Right cardiac atrium (tissue), 5 donors: Measurements from ENCODE around the gene CHST15. TPM values are rescaled to one million over a fixed set of nuclear protein-coding genes. Genes with fewer than 3 reads are reported as not detected.

Experiments
- ATAC-seq, 2 donors: fragments of 200-7000 bp; cut with Tn5 transposase; one replicate each; pipeline versions ENCODE4 v1.8.0 to v1.9.1; 2020; ENCODE audit warnings: moderate library complexity in 2 of 2, mild to moderate bottlenecking in 1 of 2
- DNase-seq, 3 donors: peaks; one replicate each; pipeline ENCODE4 v3.0.0-alpha.2; 2020
- H3K27ac ChIP-seq: one replicate; pipeline ENCODE4 v1.5.1; 2013; ENCODE audit warnings: mild to moderate bottlenecking, low read length, control low read depth, moderate library complexity
- H3K27me3 ChIP-seq: one replicate; pipeline ENCODE4 v1.6.1; 2013; ENCODE audit not compliant: control insufficient read depth, insufficient read depth
- H3K4me1 ChIP-seq: one replicate; pipeline ENCODE4 v1.6.1; 2013; ENCODE audit warnings: low read length; ENCODE audit not compliant: control insufficient read depth, insufficient read depth
- H3K4me3 ChIP-seq: one replicate; pipeline ENCODE4 v1.5.1; 2013; ENCODE audit warnings: low read length, control low read depth
- H3K9me3 ChIP-seq: one replicate; pipeline ENCODE4 v1.6.1; 2013; ENCODE audit warnings: low read length; ENCODE audit not compliant: control insufficient read depth
- WGBS: extraction: QIAGEN DNeasy Blood & Tissue Kit; methylation state at CpG from one replicate; pipeline ENCODE4 v1.1.7; 2013; 5-methylcytosine and 5-hydroxymethylcytosine counted together
- intact Hi-C, 4 donors: fragments of 100-400 bp; cut with DNase I; formaldehyde crosslinking; loops; one replicate each; pipeline versions ENCODE4 v1.11.0 to v1.14.0; 2022 to 2023
- polyA plus RNA-seq: library from polyadenylated mRNA; stranded (reverse); fragments of 200-250 nt; gene quantifications from one replicate; pipeline ENCODE4 v1.2.3, GENCODE V29; 2013
- total RNA-seq, 4 donors: library from RNA; stranded (reverse); fragmentation: NEBNext Ultra II Directional; extraction: Animal tissue kit (Norgen Biotek cat#: 25700); gene quantifications; one replicate each; pipeline ENCODE4 v1.2.1, GENCODE V29; 2021
- donor health status: healthy with polysubstance abuse.
- donor health status: DM: no; HTN: yes; CAD: no.
- donor health status: DM: no; HTN: no; CAD: no.
- donor health status: DM: no; HTN: yes; CAD: no; lungs with severe emphysema.
- donor health status: DM: yes; HTN: yes; CAD: no.

CHST15 gene
- total and polyA plus RNA-seq, 5 donors, result 2.2 to 11.9 (median 8.2) TPM

DNA sequence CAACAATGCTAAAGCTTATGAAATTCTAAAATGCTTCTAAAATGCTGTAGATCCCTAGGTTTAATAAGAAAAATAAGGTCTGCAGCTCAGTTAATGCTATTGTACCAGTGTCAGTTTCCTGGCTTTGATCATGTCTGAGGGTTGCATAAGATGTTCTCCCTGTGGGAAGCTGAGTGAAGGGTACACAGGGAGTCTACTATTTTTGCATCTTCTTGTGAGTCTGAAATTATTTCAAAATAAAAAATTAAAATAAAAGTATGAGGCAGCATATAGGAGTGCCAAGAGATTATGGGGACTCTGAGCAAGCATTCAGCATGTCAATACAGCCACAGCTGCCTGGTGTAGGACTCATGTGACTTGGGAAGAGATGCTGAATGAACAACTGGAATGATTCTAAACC, 14.7 kb downstream of the CHST15 start:
- intact Hi-C loops, result no loop called here
- Histone ChIP-seq H3K4me1 (peaks cover 7% of the 10 kb centered on the region), H3K4me3 (no peak overlapping the region), H3K27me3 (no peaks in the 10 kb centered on the region), H3K27ac (no peak overlapping the region), H3K9me3 (no peaks in the 10 kb centered on the region)
- ATAC-seq (no peak), DNase-seq (no peak)

DNA sequence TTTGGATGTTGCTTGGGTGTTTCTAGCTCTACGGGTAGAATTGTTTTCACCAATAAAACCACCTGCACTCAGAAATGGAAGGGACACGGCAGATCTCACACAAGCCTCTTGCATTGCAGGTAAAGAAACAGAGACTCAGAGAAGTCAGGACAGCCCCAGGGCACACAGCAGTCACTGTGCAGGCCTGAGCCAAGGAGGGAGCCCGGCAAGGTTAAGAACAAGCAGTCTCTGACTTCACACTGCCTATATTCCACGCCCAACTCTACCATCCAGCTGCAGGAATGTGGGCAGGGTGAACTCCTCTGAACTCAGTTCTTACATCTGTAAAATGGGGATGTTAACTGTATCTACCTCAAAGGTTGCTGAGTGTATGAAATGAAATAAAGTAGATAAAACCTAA, 15.4 kb downstream of the CHST15 start:
- H3K27ac ChIP-seq, result no peak overlapping the region

DNA sequence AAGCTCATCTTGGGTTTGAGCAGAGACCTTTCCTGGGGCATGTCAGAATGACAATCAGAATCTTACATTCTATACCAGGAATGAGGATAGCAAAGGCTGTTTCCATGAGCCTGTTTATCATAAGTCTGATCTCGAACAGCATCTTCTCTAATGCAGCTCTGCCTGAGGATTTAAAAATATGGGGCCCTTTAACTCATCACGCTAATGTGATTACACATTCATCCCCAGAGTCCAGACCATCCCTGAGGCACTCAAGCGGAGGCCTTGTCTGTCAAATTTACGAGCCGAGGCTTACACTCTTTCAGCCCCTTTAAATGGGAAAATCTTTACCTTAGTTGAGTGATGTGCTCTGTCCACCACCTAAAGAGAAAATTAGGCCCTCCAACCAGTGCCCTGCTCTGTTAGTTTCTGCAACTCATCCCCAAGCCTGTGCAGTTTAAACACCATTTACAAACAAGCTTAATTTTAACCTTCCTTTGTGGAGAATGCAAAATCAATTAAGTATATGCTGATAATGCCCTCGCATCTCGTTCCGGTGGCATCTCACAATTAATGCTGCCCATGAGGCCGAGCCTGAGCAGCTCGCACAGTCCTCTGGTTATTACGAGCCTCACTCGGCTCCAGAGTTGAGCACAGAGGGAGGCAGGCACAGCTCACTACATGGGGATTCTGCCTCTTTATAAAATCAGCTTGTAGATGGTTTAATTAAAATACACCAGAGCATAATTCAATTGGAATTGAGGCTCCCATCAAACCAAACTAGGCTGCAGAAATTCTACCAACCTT, 16.0 kb downstream of the CHST15 start:
- Histone ChIP-seq H3K4me1 (peaks cover 7% of the 10 kb centered on the region), H3K27ac (no peak overlapping the region), H3K27me3 (no peaks in the 10 kb centered on the region), H3K4me3 (no peak overlapping the region), H3K9me3 (no peaks in the 10 kb centered on the region)
- ATAC-seq (no peak), DNase-seq (no peak)
- 89% methylated on average over 12 of the region's 12 CpGs for WGBS
- intact Hi-C loops, result no loop called here

More for the DNA sequence above, 15.4 kb downstream of the CHST15 start:
- H3K4me1 ChIP-seq, result peaks cover 7% of the 10 kb centered on the region
- DNase-seq, result no peak
- intact Hi-C loops, result no loop called here
- ATAC-seq, result no peak
- H3K27me3 ChIP-seq, result no peaks in the 10 kb centered on the region
- H3K9me3 ChIP-seq, result no peaks in the 10 kb centered on the region
- WGBS, result 88% methylated on average over 4 of the region's 4 CpGs
- no peak overlapping the region for H3K4me3 ChIP-seq

DNA sequence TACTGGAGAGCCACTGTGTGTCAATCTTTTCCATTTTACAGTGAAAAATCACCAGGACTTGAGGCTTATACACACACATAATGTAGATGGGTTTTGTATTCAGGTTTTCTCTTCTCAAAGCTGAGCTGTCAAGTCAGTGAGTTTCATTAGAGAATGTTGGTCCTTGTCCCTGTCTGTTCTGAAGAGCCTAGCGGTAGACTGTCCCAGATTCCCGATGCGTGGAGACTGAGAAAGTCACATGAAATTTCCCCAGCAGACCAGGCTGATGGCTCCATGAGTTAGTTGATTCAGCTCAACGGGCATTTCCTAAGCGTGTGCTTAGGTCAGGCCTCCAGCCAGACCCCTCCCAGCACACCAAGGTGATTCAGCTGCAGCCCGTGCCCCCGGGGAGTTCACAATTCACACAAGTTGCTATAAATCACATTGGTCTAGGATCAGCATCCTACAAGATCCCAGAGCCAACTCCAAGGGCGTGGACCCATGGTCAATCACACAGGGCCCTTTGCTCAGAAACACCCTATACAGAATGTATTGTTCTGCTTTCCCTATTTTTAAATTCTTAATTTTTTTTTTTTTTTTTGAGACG, 17.2 kb downstream of the CHST15 start:
- intact Hi-C loops, result no loop called here
- Histone ChIP-seq H3K9me3 (no peaks in the 10 kb centered on the region), H3K4me3 (no peak overlapping the region), H3K27ac (no peak overlapping the region), H3K4me1 (peaks cover 7% of the 10 kb centered on the region), H3K27me3 (no peaks in the 10 kb centered on the region)
- ATAC-seq (no peak), DNase-seq (no peak)
- WGBS, result 80% methylated on average over 9 of the region's 9 CpGs

DNA sequence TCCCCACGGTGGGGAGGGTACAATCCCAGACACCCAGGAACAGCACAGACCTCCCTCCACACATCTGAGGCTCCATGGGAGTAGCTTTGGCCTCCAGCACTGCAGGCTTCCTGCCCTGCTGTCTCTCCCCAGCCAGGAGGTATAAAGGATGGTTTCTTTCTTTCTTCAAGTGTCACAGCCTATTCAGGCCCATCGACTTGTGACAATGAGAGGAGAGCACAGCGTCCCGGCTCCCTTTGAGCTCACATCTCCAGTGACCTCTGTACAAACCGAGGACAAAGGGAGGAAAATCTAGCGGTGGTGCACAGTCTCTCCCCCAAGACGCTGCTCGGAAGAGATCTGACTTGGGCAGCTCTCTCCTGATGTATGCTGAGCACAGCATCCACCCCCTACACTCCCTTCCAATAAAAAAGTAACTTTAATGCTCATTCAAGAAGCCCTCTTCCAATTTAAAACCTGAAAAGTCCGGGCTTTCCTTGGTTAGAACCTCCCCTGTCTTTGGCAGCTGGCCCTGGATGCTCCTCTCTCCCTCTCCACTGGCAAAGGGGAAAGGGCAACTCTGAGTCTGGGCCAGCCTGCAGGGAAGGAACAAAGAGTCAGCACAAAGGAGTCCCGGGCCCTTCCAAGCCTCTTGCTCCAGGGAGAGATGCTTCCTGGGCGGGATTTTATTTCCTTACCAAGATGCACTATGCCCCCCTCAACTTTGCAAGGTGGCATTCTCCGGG, 18.0 kb downstream of the CHST15 start:
- WGBS, result 42% methylated on average over 12 of the region's 12 CpGs
- peak in 1 of 2 donors; percentile 46 for ATAC-seq
- intact Hi-C loops, result no loop called here
- H3K27ac ChIP-seq, result peak overlapping the region; percentile 34
- DNase-seq, result no peak
- H3K4me1 ChIP-seq, result peaks cover 7% of the 10 kb centered on the region
- H3K4me3 ChIP-seq, result no peak overlapping the region
- H3K27me3 ChIP-seq, result no peaks in the 10 kb centered on the region
- no peaks in the 10 kb centered on the region for H3K9me3 ChIP-seq

DNA sequence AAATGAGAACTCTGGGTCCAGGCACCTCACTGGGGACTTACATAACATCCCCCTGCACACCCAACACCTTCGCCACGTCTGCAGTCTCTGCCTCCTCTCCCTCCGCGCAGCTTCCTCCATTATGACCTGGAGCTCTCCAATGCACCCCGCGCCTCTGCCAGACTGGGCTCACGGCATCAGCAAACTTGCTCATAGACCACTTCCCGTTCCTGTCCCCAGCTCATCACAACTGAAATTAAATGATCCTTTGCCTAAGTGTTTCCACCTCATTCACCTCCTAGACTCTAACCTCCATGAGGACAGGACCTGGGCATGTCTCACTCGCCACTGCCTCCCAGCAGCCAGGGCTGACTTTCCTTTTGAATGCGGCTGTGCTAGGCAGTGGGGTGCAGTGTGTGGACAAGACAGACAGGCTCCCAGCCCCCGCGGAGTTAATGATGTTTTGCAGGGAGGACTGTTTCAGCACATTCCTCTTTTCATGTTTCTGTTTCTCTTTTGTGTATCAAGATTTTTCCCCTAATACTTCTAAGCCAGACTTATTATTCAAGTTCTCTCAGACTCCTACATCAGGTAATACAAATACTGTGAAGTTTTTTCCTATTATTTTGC, 18.8 kb downstream of the CHST15 start:
- 79% methylated on average over 12 of the region's 12 CpGs for WGBS
- DNase-seq (peak in 1 of 3 donors; percentile 64), ATAC-seq (no peak)
- intact Hi-C loops, result no loop called here
- Histone ChIP-seq H3K27me3 (no peaks in the 10 kb centered on the region), H3K27ac (no peak overlapping the region), H3K4me3 (no peak overlapping the region), H3K9me3 (no peaks in the 10 kb centered on the region), H3K4me1 (peaks cover 6% of the 10 kb centered on the region)

DNA sequence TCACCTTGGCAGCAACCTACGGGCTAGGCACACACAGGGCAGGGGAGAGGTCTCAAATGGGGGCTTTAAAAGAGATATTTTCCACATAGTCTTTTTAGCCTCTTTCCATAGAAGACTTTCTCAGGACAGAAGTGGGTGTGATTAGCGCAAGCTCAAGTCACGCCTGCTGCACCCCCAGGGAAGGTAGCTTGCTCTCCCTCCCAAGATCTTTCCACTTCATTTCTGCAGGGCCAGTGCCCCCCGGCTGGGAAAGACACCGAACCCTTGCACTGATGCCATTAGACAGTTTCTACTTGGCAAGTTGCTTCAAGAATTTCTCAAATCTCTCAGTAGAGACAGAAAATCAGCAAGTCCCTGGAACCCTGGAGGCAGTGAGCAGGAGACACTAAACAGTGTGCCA, 19.4 kb downstream of the CHST15 start:
- Histone ChIP-seq H3K27ac (no peak overlapping the region), H3K4me1 (peaks cover 6% of the 10 kb centered on the region), H3K4me3 (no peak overlapping the region), H3K27me3 (no peaks in the 10 kb centered on the region), H3K9me3 (no peaks in the 10 kb centered on the region)
- 91% methylated on average over 5 of the region's 5 CpGs for WGBS
- ATAC-seq (no peak), DNase-seq (no peak)
- intact Hi-C loops, result no loop called here

DNA sequence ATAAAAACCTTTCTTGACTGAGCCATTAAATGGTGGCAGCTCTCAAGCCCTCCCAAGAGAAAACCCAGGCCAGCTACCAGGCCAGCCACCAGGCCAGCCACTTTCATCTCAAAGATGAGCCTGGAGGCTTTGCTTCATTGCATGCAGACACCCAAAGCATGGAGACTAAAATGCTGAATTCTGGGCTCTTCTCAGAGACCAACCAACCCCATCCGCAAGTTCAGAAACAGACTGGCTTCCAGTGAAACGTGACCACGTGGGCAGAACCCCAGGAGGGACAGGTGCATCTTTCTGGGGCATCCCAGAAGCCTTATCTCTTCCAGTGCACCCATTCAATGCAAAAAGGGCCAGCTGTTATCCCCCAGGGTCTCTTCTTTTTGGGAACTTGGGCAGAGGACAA, 20.9 kb downstream of the CHST15 start:
- ATAC-seq (no peak), DNase-seq (no peak)
- Histone ChIP-seq H3K27ac (no peak overlapping the region), H3K4me1 (peaks cover 6% of the 10 kb centered on the region), H3K9me3 (no peaks in the 10 kb centered on the region), H3K4me3 (no peak overlapping the region), H3K27me3 (no peaks in the 10 kb centered on the region)
- WGBS, result 79% methylated on average over 3 of the region's 3 CpGs
- intact Hi-C loops, result no loop called here

DNA sequence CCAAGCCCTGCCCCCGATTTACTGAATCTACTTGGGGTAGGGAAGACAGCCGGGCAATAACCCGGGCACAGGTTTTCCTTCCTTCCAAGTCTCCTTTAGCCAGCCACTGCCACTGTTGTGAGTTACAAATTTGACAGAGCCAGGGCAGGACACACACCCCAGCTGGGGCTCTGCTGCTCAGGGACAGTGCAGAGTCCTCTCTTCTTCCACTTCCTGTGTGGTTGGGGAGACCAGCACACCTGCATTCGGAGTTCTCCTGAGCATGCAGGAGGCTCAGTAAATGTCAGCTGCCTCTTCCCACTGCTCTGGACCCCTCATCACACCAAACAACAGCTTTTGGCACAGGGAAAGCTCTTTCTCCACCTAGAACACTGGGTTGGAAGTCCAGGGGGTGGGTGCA, 21.3 kb downstream of the CHST15 start:
- Histone ChIP-seq H3K4me1 (peaks cover 6% of the 10 kb centered on the region), H3K4me3 (no peak overlapping the region), H3K27me3 (no peaks in the 10 kb centered on the region), H3K9me3 (no peaks in the 10 kb centered on the region), H3K27ac (no peak overlapping the region)
- intact Hi-C loops, result no loop called here
- DNase-seq (no peak), ATAC-seq (no peak)
- 87% methylated on average over 4 of the region's 4 CpGs for WGBS

DNA sequence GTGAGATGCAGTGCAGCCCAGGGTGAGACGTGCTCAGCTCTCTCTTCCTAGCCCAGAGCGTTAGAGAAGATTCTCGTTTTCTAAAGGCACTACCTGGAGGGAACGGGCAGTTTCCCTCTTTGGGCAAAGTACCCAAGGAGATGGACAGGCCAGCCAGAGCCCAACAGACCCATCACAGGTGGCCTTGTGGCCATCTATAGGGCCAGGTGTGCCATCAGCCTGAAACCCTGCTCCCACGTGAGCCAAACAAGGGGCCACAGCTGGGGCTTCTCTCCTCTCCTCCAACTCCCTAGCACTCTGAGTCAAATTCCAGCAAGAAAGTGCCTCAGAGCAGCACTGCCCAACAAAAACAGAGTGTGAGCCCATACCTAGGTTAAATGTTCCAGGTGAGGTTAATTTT, 22.3 kb downstream of the CHST15 start:
- ATAC-seq, result no peak
- Histone ChIP-seq H3K4me3 (no peak overlapping the region), H3K27me3 (no peaks in the 10 kb centered on the region), H3K9me3 (no peaks in the 10 kb centered on the region), H3K4me1 (peaks cover 9% of the 10 kb centered on the region), H3K27ac (no peak overlapping the region)
- intact Hi-C loops, result no loop called here
- DNase-seq, result no peak
- 93% methylated on average over 5 of the region's 5 CpGs for WGBS

DNA sequence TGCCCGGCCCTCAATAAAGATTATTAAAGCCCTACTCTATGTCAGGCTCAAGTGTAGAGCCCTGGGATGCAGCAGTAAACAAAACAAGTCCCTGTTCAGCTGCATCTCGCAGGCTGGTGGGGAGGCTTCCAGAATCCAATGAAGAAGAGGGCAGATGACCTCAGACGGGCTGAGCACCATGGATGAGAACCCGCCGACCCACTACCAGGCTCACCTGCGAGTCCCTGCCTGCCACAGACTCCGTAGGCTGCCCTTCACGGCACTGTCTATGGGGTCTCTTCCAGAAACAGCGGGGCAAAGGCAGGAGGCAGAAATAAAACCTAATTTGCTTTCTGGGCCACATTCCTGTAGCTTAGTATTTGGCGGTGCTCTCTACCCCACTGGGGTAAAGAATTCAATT, 22.7 kb downstream of the CHST15 start:
- ATAC-seq (no peak), DNase-seq (no peak)
- Histone ChIP-seq H3K4me1 (peaks cover 5% of the 10 kb centered on the region), H3K27ac (no peak overlapping the region), H3K9me3 (no peaks in the 10 kb centered on the region), H3K4me3 (no peak overlapping the region), H3K27me3 (no peaks in the 10 kb centered on the region)
- intact Hi-C loops, result no loop called here
- 89% methylated on average over 10 of the region's 10 CpGs for WGBS
